Upper lobe of left lung (tissue), 4 donors: ENCODE results near the gene VPS33B.

Experiments used
- EP300 ChIP-seq, 4 donors: sonication (generic); formaldehyde crosslinking; IDR thresholded peaks; one replicate each; pipeline ENCODE4 v1.5.1; 2017; ENCODE audit warnings: antibody characterized with exemption in 4 of 4, control low read depth in 2 of 4
- TF ChIP-seq, protein P1 (sequence below), 6 experiments: fragments of 450-650 bp in 4 of 6; fragments of 200-600 bp in 2 of 6; sonication (generic) in 2 of 6; IDR thresholded peaks; one replicate each; pipeline ENCODE4 v1.5.1; 2016 to 2019; ENCODE audit warnings: antibody characterized with exemption in 6 of 6

DNA sequence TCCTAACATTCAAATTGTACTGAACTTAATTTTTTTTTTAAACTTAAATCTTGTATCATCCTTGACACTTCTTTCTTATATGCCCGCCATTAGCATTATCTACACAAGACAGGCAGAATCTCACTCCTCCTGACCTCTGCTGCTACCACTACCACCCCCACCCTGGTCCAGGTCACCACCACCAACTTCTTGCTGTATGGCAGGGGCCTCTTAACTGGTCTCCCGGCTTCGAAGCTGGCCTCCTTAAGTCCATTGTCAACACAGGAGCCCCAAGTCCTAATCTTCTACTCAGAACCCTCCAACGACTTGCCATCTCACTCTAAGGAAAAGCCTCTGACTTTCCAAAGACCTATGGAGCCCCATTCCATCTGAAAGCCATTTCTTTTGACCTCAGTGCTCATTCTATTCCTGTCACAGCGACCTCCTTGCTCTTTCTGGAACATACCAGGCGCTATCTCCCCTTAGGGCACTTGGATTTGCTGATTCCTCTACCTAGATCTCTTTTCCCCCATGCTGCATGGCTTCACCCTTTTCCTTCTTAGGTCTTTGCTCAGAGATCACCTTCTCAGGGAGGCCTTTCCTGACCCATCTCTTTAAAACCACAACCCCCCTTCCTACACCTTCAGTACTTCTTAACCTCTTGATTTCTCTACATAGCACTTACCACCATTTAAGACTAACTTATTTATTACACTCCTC, 30.7 kb downstream of the VPS33B start:
- TF ChIP-seq, protein P1, sequence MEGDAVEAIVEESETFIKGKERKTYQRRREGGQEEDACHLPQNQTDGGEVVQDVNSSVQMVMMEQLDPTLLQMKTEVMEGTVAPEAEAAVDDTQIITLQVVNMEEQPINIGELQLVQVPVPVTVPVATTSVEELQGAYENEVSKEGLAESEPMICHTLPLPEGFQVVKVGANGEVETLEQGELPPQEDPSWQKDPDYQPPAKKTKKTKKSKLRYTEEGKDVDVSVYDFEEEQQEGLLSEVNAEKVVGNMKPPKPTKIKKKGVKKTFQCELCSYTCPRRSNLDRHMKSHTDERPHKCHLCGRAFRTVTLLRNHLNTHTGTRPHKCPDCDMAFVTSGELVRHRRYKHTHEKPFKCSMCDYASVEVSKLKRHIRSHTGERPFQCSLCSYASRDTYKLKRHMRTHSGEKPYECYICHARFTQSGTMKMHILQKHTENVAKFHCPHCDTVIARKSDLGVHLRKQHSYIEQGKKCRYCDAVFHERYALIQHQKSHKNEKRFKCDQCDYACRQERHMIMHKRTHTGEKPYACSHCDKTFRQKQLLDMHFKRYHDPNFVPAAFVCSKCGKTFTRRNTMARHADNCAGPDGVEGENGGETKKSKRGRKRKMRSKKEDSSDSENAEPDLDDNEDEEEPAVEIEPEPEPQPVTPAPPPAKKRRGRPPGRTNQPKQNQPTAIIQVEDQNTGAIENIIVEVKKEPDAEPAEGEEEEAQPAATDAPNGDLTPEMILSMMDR (IDR thresholded peaks at IDR 0.05) = no peak
- no peak for TF ChIP-seq EP300 (IDR thresholded peaks at IDR 0.05)
